Measurements from ENCODE around the gene RTN1. TPM values are rescaled to one million over a fixed set of nuclear protein-coding genes. Genes with fewer than 3 reads are reported as not detected.
A peak's percentile ranks its signal among the peaks of the same experiment; 100 is the strongest.

RTN1 gene
- total RNA-seq, 1 donor from 2014 or later = 3.7 TPM

GRCh38 chr14:59580911-59581310 is 289.7 kb downstream of the RTN1 start:
- no peak for DNase-seq (ENCODE audit: extremely low read depth, low read depth, low spot score)

GRCh38 chr14:59576332-59577294 is 294.0 kb downstream of the RTN1 start, which contains the start of gene CCDC175:
Gene CCDC175 (minus strand): TSS chr14:59576812. CDS start chr14:59576775, 37 bp downstream.
- DNase-seq (ENCODE audit: extremely low read depth, low read depth, low spot score) = peak; percentile 9

- no peak for DNase-seq (ENCODE audit: extremely low read depth, low read depth, low spot score)
These were observed 300.5 kb downstream of the RTN1 start for GRCh38 chr14:59570122-59570521.

- DNase-seq (ENCODE audit: extremely low read depth, low read depth, low spot score) = no peak
These were observed 303.9 kb downstream of the RTN1 start for GRCh38 chr14:59566725-59567124.

GRCh38 chr14:59566296-59566695 is 304.3 kb downstream of the RTN1 start:
- no peak for DNase-seq (ENCODE audit: extremely low read depth, low read depth, low spot score)

DNA sequence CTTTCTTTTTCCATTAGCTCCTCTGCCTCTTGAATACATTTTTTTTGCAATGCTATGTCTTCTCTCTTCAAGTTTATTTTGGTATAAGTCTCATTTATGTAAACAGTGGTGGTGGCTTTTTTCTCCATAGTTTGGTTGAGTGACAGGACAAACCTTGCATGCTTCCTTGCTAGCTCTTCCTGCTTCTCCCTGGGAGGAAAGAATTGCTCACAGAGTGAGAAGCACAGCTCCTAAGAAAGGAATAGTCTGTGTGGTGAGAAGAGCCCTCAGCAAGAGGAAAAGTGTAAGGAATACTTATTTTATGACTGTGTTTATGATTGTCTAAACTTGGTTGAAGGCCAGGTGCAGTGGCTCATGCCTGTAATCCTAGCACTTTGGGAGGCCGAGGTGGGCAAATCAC is 305.5 kb downstream of the RTN1 start:
- DNase-seq (ENCODE audit: extremely low read depth, low read depth, low spot score) = no peak

- no peak for DNase-seq (ENCODE audit: extremely low read depth, low read depth, low spot score)
These were observed 306.2 kb downstream of the RTN1 start for GRCh38 chr14:59564366-59564765.

- DNase-seq (ENCODE audit: extremely low read depth, low read depth, low spot score) = no peak
These were observed 323.3 kb downstream of the RTN1 start for GRCh38 chr14:59547310-59547709.

Other genes starting within 250 kb of the RTN1 start
- not detected in 2 replicates for gene LRRC9, start 49.4 kb upstream of the RTN1 start, total RNA-seq
- 59.7 and 81.8 TPM in 2 replicates for gene PCNX4, start 221.1 kb upstream of the RTN1 start, total RNA-seq

Data from glomerular endothelial cell (primary cell).